Activated CD8-positive, alpha-beta memory T cell treated with anti-CD3 and anti-CD28 coated beads, Interleukin-2, amount 50 U/mL, for 4 hours (primary cell): ENCODE data around the gene CHRNE.

Source experiments
- DNase-seq: peaks from one replicate; pipeline ENCODE4 v3.0.0-alpha.2; 2020

CHRNE gene

GRCh38 chr17:4851084-4851483 lies 51.8 kb downstream of the CHRNE start:
- DNase-seq, result no peak

- no peak for DNase-seq
These were observed 52.7 kb downstream of the CHRNE start for GRCh38 chr17:4850246-4850645.

- no peak for DNase-seq
These were observed 53.8 kb downstream of the CHRNE start for GRCh38 chr17:4849011-4849536.
